Body of pancreas (tissue), 4 donors: ENCODE measurements around the gene SERPINA6. TPM values are rescaled to one million over a fixed set of nuclear protein-coding genes. Genes with fewer than 3 reads are reported as not detected.
"Not testable (repeated sequence)": the region's sequence is repeated elsewhere in the genome, so short reads cannot be mapped to it uniquely, and the experiment has no call there.

Experiments used
- ATAC-seq: fragments of 150-250 bp; one replicate; pipeline ENCODE4 v1.9.1; 2016
- DNase-seq, 4 donors: peaks; one replicate each; pipeline ENCODE4 v3.0.0-alpha.2; 2019
- H3K27ac ChIP-seq, 4 donors: fragments of 200-600 bp; sonication (generic); 1 replicate in 3 of 4; 2 replicates in 1 of 4; pipeline versions ENCODE4 v1.5.1 to v1.6.1; 2016 to 2019; ENCODE audit warnings: mild to moderate bottlenecking in 1 of 4, mixed read lengths in 1 of 4, moderate library complexity in 1 of 4
- H3K27me3 ChIP-seq, 2 donors: fragments of 200-600 bp; sonication (generic); one replicate each; pipeline ENCODE4 v1.6.0; 2016; ENCODE audit warnings: mild to moderate bottlenecking in 1 of 2
- H3K36me3 ChIP-seq, 2 donors: fragments of 200-600 bp; sonication (generic); replicated peaks in 1 of 2; 2 replicates each; pipeline ENCODE4 v1.5.1; 2016; ENCODE audit warnings: low read depth in 2 of 2; ENCODE audit not compliant: insufficient read depth in 1 of 2
- H3K4me1 ChIP-seq: fragments of 200-600 bp; sonication (generic); one replicate; pipeline ENCODE4 v1.6.0; 2016
- H3K4me3 ChIP-seq, 2 donors: fragments of 200-600 bp; sonication (generic); 1 replicate in 1 of 2; 2 replicates in 1 of 2; pipeline ENCODE4 v1.5.1; 2016 to 2019
- H3K9me3 ChIP-seq, 3 donors: fragments of 200-600 bp; sonication (generic); 1 replicate in 2 of 3; 2 replicates in 1 of 3; pipeline ENCODE4 v1.5.1; 2016
- POLR2A ChIP-seq, 3 donors: fragments of 450-650 bp; IDR thresholded peaks; one replicate each; pipeline ENCODE4 v1.6.1; 2016; ENCODE audit warnings: antibody characterized with exemption in 3 of 3, mild to moderate bottlenecking in 2 of 3
- WGBS, 2 donors: methylation state at CpG; one replicate each; pipeline ENCODE4 v1.1.5; 2017; 5-methylcytosine and 5-hydroxymethylcytosine counted together
- intact Hi-C: fragments of 100-400 bp; cut with DNase I; formaldehyde crosslinking; loops from one replicate; pipeline ENCODE4 v1.15.1; 2023
- total RNA-seq, 2 donors: library from RNA; depleted of rRNA; stranded (reverse); fragments of >200 nt; gene quantifications; one replicate each; pipeline ENCODE4 v1.1.0, GENCODE V29; 2016
- TF ChIP-seq, protein P1 (sequence below), 7 experiments: fragments of 450-650 bp in 4 of 7; fragments of 200-600 bp in 3 of 7; sonication (generic) in 3 of 7; IDR thresholded peaks; one replicate each; pipeline ENCODE4 v1.5.1; 2016 to 2019; ENCODE audit warnings: antibody characterized with exemption in 7 of 7

SERPINA6 gene
- total RNA-seq, 2 donors from 2014 or later: 6.5 to 10.9 TPM

DNA sequence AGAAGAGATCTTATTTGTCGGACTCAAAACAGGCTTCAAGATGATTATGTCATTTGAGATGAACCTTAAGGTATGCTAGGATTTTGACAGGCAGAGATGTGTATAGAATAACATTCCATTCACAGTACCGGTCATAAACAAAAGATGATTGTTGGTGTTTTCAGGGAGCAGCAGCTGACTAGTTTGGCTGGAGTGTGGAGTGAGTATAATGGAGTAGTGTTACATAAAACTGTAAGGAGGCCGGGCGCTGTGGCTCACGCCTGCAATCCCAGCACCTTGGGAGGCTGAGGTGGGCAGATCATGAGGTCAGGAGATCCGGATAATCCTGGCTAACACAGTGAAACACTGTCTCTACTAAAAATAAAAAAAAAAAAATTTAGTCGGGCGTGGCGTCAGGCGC, 54.0 kb downstream of the SERPINA6 start:
- Histone ChIP-seq H3K4me3 (no peak overlapping the region), H3K27me3 (no peaks in the 10 kb centered on the region), H3K4me1 (no peaks in the 10 kb centered on the region), H3K9me3 (no peaks in the 10 kb centered on the region), H3K27ac (no peak overlapping the region), H3K36me3 (no peaks in the 10 kb centered on the region)
- WGBS, 2 donors: 50 to 55% methylated on average over 10 of the region's 10 CpGs
- TF ChIP-seq, protein P1, sequence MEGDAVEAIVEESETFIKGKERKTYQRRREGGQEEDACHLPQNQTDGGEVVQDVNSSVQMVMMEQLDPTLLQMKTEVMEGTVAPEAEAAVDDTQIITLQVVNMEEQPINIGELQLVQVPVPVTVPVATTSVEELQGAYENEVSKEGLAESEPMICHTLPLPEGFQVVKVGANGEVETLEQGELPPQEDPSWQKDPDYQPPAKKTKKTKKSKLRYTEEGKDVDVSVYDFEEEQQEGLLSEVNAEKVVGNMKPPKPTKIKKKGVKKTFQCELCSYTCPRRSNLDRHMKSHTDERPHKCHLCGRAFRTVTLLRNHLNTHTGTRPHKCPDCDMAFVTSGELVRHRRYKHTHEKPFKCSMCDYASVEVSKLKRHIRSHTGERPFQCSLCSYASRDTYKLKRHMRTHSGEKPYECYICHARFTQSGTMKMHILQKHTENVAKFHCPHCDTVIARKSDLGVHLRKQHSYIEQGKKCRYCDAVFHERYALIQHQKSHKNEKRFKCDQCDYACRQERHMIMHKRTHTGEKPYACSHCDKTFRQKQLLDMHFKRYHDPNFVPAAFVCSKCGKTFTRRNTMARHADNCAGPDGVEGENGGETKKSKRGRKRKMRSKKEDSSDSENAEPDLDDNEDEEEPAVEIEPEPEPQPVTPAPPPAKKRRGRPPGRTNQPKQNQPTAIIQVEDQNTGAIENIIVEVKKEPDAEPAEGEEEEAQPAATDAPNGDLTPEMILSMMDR (IDR thresholded peaks at IDR 0.05): no peak
- TF ChIP-seq POLR2A (IDR thresholded peaks at IDR 0.05): no peak
- no peak for ATAC-seq
- intact Hi-C loops: no loop called here
- DNase-seq: no peak

DNA sequence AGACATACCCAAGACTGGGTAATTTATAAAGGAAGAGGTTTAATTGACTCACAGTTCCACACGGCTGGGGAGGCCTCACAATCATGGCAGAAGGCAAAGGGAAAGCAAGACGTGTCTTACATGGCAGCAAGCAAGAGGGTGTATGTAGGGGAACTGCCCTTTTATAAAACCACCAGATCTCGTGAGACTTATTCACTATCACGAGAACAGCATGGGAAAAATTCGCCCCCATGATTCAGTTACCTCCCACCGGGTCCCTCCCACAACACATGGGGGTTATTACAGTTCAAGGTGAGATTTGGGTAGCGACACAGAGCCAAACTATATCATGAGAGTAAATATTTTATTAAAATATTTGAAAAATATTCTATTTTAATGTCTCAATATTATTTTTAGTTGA, 54.6 kb downstream of the SERPINA6 start:
- H3K27me3 ChIP-seq, H3K4me1 ChIP-seq, DNase-seq, ATAC-seq, H3K4me3 ChIP-seq, H3K27ac ChIP-seq, H3K36me3 ChIP-seq, intact Hi-C loops, H3K9me3 ChIP-seq: not testable (repeated sequence)
- 74 to 78% methylated on average over 7 of the region's 7 CpGs for WGBS, 2 donors

DNA sequence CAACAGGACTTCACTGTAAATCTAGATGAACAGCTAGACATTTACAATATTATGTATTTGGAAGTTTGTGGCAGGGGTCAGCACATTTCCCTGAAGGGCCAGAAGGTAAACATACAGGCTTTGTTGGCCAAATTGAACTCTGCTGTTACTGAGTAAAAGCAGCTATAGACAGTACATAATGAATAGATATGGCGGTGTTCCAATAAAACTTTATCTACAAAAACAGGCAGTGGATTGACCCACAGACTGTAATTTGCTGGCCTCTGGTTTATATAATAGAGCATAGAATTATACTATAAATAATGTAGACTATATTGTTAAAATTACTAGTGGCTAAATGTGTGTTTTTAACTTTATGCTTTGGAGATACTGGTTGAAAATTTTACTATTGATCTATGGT, 55.8 kb downstream of the SERPINA6 start:
- ATAC-seq (no peak), DNase-seq (no peak)
- no peaks in the 10 kb centered on the region for H3K36me3 ChIP-seq
- TF ChIP-seq, protein P1 (IDR thresholded peaks at IDR 0.05): no peak
- no peak for TF ChIP-seq POLR2A (IDR thresholded peaks at IDR 0.05)
- H3K27ac ChIP-seq: no peak overlapping the region
- intact Hi-C loops: no loop called here
- whole genome bisulfite sequencing, 2 donors: 80 to 81% methylated on average over 1 of the region's 1 CpG
- H3K9me3 ChIP-seq: no peaks in the 10 kb centered on the region
- no peaks in the 10 kb centered on the region for H3K4me1 ChIP-seq
- no peak overlapping the region for H3K4me3 ChIP-seq
- H3K27me3 ChIP-seq: no peaks in the 10 kb centered on the region

DNA sequence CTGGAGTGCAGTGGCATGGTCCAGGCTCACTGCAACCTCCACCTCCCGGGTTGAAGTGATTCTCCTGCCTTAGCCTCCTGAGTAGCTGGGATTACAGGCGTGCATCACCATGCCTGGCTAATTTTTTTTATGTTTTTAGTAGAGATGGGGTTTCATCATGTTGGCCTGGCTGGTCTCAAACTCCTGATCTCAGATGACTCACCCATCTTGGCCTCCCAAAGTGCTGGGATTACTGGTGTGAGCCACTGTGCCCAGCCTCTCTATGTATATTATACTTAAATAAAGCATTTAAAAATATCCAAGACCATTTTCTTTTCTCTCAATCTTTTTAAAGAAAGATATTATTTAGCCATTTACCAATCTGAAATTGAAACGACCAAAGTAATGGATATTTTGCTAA, 58.9 kb downstream of the SERPINA6 start:
- H3K36me3 ChIP-seq, H3K4me3 ChIP-seq, intact Hi-C loops, ATAC-seq, H3K9me3 ChIP-seq, H3K27me3 ChIP-seq, H3K4me1 ChIP-seq, DNase-seq, H3K27ac ChIP-seq: not testable (repeated sequence)
- WGBS, 2 donors: 50 to 71% methylated on average over 3 of the region's 3 CpGs

Other genes starting within 250 kb of the SERPINA6 start
- 10 to 100 TPM; 48.0 to 95.6 TPM for gene DDX24, start 242.1 kb downstream of the SERPINA6 start, total RNA-seq
- gene IFI27L1, start 242.0 kb downstream of the SERPINA6 start, total RNA-seq: 1 to 10 TPM; 3.4 to 5.6 TPM
- 10 to 100 TPM in 1 of 2 donors, 1 to 10 TPM in 1; 8.8 to 38.6 TPM for gene IFI27, start 212.6 kb downstream of the SERPINA6 start, total RNA-seq
- 10 to 100 TPM; 12.7 to 66.3 TPM for gene IFI27L2, start 193.7 kb downstream of the SERPINA6 start, total RNA-seq
- 1 to 10 TPM; 1.3 to 2.6 TPM for gene PPP4R4, start 149.0 kb downstream of the SERPINA6 start, total RNA-seq
- gene SERPINA10, start 30.1 kb downstream of the SERPINA6 start, total RNA-seq: 1 to 10 TPM in 1 of 2 donors, not detected in 1; 3.0 TPM
- gene SERPINA2, start 43.4 kb upstream of the SERPINA6 start, total RNA-seq: not detected
- gene SERPINA1, start 65.3 kb upstream of the SERPINA6 start, total RNA-seq: 10 to 100 TPM; 77.8 to 86.4 TPM
- gene SERPINA11, start 129.5 kb upstream of the SERPINA6 start, total RNA-seq: not detected
- not detected for gene SERPINA9, start 152.9 kb upstream of the SERPINA6 start, total RNA-seq
- gene SERPINA12, start 186.1 kb upstream of the SERPINA6 start, total RNA-seq: not detected
- gene SERPINA4, start 238.1 kb upstream of the SERPINA6 start, total RNA-seq: 10 to 100 TPM; 42.8 to 57.6 TPM